ENCODE results near the gene CEP83. TPM values are rescaled to one million over a fixed set of nuclear protein-coding genes. Genes with fewer than 3 reads are reported as not detected.

Gene CEP83
- total RNA-seq, 5 donors from 2014 or later (not counting 1 experiment from before 2014, with no cell fraction given): 12.6 to 17.4 (median 14.6) TPM

- no peak overlapping the region for H3K27ac ChIP-seq (ENCODE audit: low read length)
- no peak for ATAC-seq (replicated peaks in 1 of 4)
- POLR2A ChIA-PET: no interaction called here
Measured at GRCh38 chr12:94435511-94435927, 24.1 kb downstream of the CEP83 start.

GRCh38 chr12:94434171-94434570 lies 25.5 kb downstream of the CEP83 start:
- no peak overlapping the region for H3K4me3 Mint-ChIP-seq
- Histone ChIP-seq H3K4me1 (ENCODE audit: control insufficient read depth in 1 of 2, extremely low read depth in 1 of 2, insufficient read depth in 2 of 2, low read length in 2 of 2) (peaks cover 6 to 8% of the 10 kb centered on the region in 2 experiments), H3K27ac (ENCODE audit: low read length) (no peak overlapping the region), H3K36me3 (ENCODE audit: control insufficient read depth in 2 of 2, extremely low read depth in 1 of 2, insufficient read depth in 1 of 2, low read length in 1 of 2) (no peaks in the 10 kb centered on the region), H3K27me3 (replicated peaks in 1 of 2; ENCODE audit: control insufficient read depth in 2 of 2, extremely low read depth in 1 of 2, insufficient read depth in 2 of 2, low read length in 1 of 2) (no peaks in the 10 kb centered on the region), H3K9me3 (peaks cover 2% of the 10 kb centered on the region), H3K4me3 (ENCODE audit: control insufficient read depth in 1 of 2, extremely low read depth in 1 of 2, low read length in 1 of 2) (no peak overlapping the region)
- no peaks in the 10 kb centered on the region for H3K27me3 Mint-ChIP-seq
- POLR2A ChIA-PET: no interaction called here
- CTCF ChIA-PET: interaction anchor here (0.8 to 1.2 kb wide), 3 partner anchors 286 to 672 kb away, joined by 3 to 9 read pairs (median 3); partner anchors contain the start of gene PLXNC1 (in 1 of the 2)
- ATAC-seq (replicated peaks in 1 of 4) (no peak), DNase-seq (peak in 1 of 35 experiments; percentile 17)
- no CpG with 5 or more reads among the region's 3 CpGs for WGBS (ENCODE audit: insufficient coverage)
- no peak overlapping the region for H3K27ac Mint-ChIP-seq
- H3K9me3 Mint-ChIP-seq: peaks cover 12 to 21% (median 14%) of the 10 kb centered on the region in 3 donors
- H3K36me3 Mint-ChIP-seq: peaks cover 30% of the 10 kb centered on the region
- H3K4me1 Mint-ChIP-seq: peaks cover 15 to 26% (median 22%) of the 10 kb centered on the region in 3 donors

More at GRCh38 chr12:94435511-94435927, 24.1 kb downstream of the CEP83 start:
- H3K27me3 ChIP-seq (replicated peaks in 1 of 2; ENCODE audit: control insufficient read depth in 2 of 2, extremely low read depth in 1 of 2, insufficient read depth in 2 of 2, low read length in 1 of 2): no peaks in the 10 kb centered on the region
- H3K4me1 Mint-ChIP-seq: peaks cover 17 to 35% (median 27%) of the 10 kb centered on the region in 3 donors
- H3K4me3 ChIP-seq (ENCODE audit: control insufficient read depth in 1 of 2, extremely low read depth in 1 of 2, low read length in 1 of 2): peak overlapping the region in 1 of 2 donors; percentile 6
- H3K36me3 Mint-ChIP-seq: peaks cover 33% of the 10 kb centered on the region
- WGBS (ENCODE audit: insufficient coverage): 49% methylated on average over 5 of the region's 5 CpGs
- peaks cover 6 to 8% of the 10 kb centered on the region in 2 experiments for H3K4me1 ChIP-seq (ENCODE audit: control insufficient read depth in 1 of 2, extremely low read depth in 1 of 2, insufficient read depth in 2 of 2, low read length in 2 of 2)
- no peak overlapping the region for H3K27ac Mint-ChIP-seq
- peaks cover 2% of the 10 kb centered on the region for H3K9me3 ChIP-seq
- no peaks in the 10 kb centered on the region for H3K27me3 Mint-ChIP-seq
- DNase-seq: no peak
- CTCF ChIA-PET: interaction anchor here in 1 of 2 donors (0.6 to 0.7 kb wide), 2 partner anchors 170 to 824 kb away, joined by 3 to 4 read pairs; no protein-coding TSS in a partner anchor
- H3K4me3 Mint-ChIP-seq: peak overlapping the region in 1 of 3 donors; percentile 34
- H3K9me3 Mint-ChIP-seq: peaks cover 12 to 22% (median 12%) of the 10 kb centered on the region in 3 donors
- H3K36me3 ChIP-seq (ENCODE audit: control insufficient read depth in 2 of 2, extremely low read depth in 1 of 2, insufficient read depth in 1 of 2, low read length in 1 of 2): no peaks in the 10 kb centered on the region

DNA sequence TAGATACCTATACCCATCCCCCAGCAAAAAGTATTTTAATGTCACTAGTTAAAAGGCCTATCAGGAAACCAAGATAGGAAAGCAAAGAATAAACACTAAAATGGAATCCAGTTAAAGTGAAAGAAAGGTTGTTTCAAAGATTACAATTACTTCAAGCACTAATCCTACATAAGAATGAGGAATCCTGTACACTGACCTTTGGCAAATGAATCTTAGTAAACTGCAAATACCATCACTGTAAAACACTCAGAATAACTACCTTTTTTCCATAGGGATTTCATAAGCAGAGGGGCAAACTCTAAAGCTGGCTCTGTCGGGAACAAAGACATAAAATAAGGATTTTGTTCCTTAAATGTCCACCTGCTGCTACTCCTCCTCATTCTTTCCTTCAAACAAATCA lies 25.9 kb downstream of the CEP83 start:
- H3K4me1 ChIP-seq (ENCODE audit: control insufficient read depth in 1 of 2, extremely low read depth in 1 of 2, insufficient read depth in 2 of 2, low read length in 2 of 2): peaks cover 6 to 8% of the 10 kb centered on the region in 2 experiments
- peaks cover 12 to 26% (median 18%) of the 10 kb centered on the region in 3 donors for H3K4me1 Mint-ChIP-seq
- no CpG with 5 or more reads among the region's 1 CpG for WGBS (ENCODE audit: insufficient coverage)
- CTCF ChIA-PET: interaction anchor here (0.8 to 1.2 kb wide), 3 partner anchors 286 to 672 kb away, joined by 3 to 9 read pairs (median 3); partner anchors contain the start of gene PLXNC1 (in 1 of the 2)
- H3K36me3 ChIP-seq (ENCODE audit: control insufficient read depth in 2 of 2, extremely low read depth in 1 of 2, insufficient read depth in 1 of 2, low read length in 1 of 2): no peaks in the 10 kb centered on the region
- POLR2A ChIA-PET: no interaction called here
- ATAC-seq (replicated peaks in 1 of 4): no peak
- peaks cover 12 to 21% (median 14%) of the 10 kb centered on the region in 3 donors for H3K9me3 Mint-ChIP-seq
- H3K4me3 ChIP-seq (ENCODE audit: control insufficient read depth in 1 of 2, extremely low read depth in 1 of 2, low read length in 1 of 2): no peak overlapping the region
- H3K4me3 Mint-ChIP-seq: no peak overlapping the region
- H3K9me3 ChIP-seq: peaks cover 2% of the 10 kb centered on the region
- peaks cover 26% of the 10 kb centered on the region for H3K36me3 Mint-ChIP-seq
- DNase-seq: no peak
- no peak overlapping the region for H3K27ac ChIP-seq (ENCODE audit: low read length)
- no peaks in the 10 kb centered on the region for H3K27me3 ChIP-seq (replicated peaks in 1 of 2; ENCODE audit: control insufficient read depth in 2 of 2, extremely low read depth in 1 of 2, insufficient read depth in 2 of 2, low read length in 1 of 2)
- no peaks in the 10 kb centered on the region for H3K27me3 Mint-ChIP-seq
- no peak overlapping the region for H3K27ac Mint-ChIP-seq

DNA sequence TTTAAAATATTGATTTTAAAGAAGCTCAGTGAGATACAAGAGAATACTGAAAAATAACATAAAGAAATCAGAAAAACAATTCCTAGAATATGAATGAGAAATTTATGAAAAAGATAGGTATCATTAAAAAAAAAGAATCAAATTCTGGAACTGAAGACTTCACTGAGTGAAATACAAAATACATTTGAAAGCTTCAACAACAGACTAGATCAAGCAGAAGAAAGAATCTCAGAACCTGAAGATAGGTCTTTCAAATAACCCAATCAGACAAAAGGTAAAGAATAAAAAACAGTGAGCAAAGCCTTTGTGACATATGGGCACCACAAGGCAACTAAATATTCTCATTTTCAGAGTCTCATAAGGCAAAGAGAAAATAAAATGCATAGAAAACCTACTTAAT lies 29.4 kb downstream of the CEP83 start:
- Histone ChIP-seq H3K27me3 (replicated peaks in 1 of 2; ENCODE audit: control insufficient read depth in 2 of 2, extremely low read depth in 1 of 2, insufficient read depth in 2 of 2, low read length in 1 of 2) (no peaks in the 10 kb centered on the region), H3K36me3 (ENCODE audit: control insufficient read depth in 2 of 2, extremely low read depth in 1 of 2, insufficient read depth in 1 of 2, low read length in 1 of 2) (peaks cover 0 to 2% of the 10 kb centered on the region in 2 donors), H3K27ac (ENCODE audit: low read length) (no peak overlapping the region), H3K9me3 (peaks cover 2% of the 10 kb centered on the region), H3K4me3 (ENCODE audit: control insufficient read depth in 1 of 2, extremely low read depth in 1 of 2, low read length in 1 of 2) (no peak overlapping the region), H3K4me1 (ENCODE audit: control insufficient read depth in 1 of 2, extremely low read depth in 1 of 2, insufficient read depth in 2 of 2, low read length in 2 of 2) (peaks cover under 1% of the 10 kb centered on the region in 2 experiments)
- CTCF ChIA-PET: interaction anchor here in 1 of 2 donors (1.8 kb wide), 1 partner anchor 295 kb away, joined by 4 read pairs; no protein-coding TSS in a partner anchor
- Mint-ChIP-seq H3K4me3 (no peak overlapping the region), H3K27ac (no peak overlapping the region), H3K4me1 (peaks cover 7 to 20% (median 9%) of the 10 kb centered on the region in 3 donors), H3K36me3 (peaks cover 40% of the 10 kb centered on the region), H3K27me3 (no peaks in the 10 kb centered on the region), H3K9me3 (peaks cover 12 to 27% (median 16%) of the 10 kb centered on the region in 3 donors)
- DNase-seq: no peak
- no peak for ATAC-seq (replicated peaks in 1 of 4)
- POLR2A ChIA-PET: no interaction called here

GRCh38 chr12:94429633-94430032 lies 30.0 kb downstream of the CEP83 start:
- Histone ChIP-seq H3K36me3 (ENCODE audit: control insufficient read depth in 2 of 2, extremely low read depth in 1 of 2, insufficient read depth in 1 of 2, low read length in 1 of 2) (peaks cover 0 to 2% of the 10 kb centered on the region in 2 donors), H3K4me3 (ENCODE audit: control insufficient read depth in 1 of 2, extremely low read depth in 1 of 2, low read length in 1 of 2) (no peak overlapping the region), H3K27ac (ENCODE audit: low read length) (no peak overlapping the region), H3K9me3 (peaks cover 2% of the 10 kb centered on the region), H3K27me3 (replicated peaks in 1 of 2; ENCODE audit: control insufficient read depth in 2 of 2, extremely low read depth in 1 of 2, insufficient read depth in 2 of 2, low read length in 1 of 2) (no peaks in the 10 kb centered on the region), H3K4me1 (ENCODE audit: control insufficient read depth in 1 of 2, extremely low read depth in 1 of 2, insufficient read depth in 2 of 2, low read length in 2 of 2) (no peaks in the 10 kb centered on the region)
- H3K4me1 Mint-ChIP-seq: peaks cover 3 to 17% (median 4%) of the 10 kb centered on the region in 3 donors
- no peak overlapping the region for H3K4me3 Mint-ChIP-seq
- ChIA-PET POLR2A (interaction anchor here in 1 of 2 donors (0.5 kb wide), 1 partner anchor 125 kb away, joined by 3 read pairs; no protein-coding TSS in a partner anchor), CTCF (interaction anchor here in 1 of 2 donors (1.8 kb wide), 1 partner anchor 295 kb away, joined by 4 read pairs; no protein-coding TSS in a partner anchor)
- no peaks in the 10 kb centered on the region for H3K27me3 Mint-ChIP-seq
- H3K27ac Mint-ChIP-seq: no peak overlapping the region
- peaks cover 43% of the 10 kb centered on the region for H3K36me3 Mint-ChIP-seq
- no peak for DNase-seq
- peaks cover 12 to 27% (median 16%) of the 10 kb centered on the region in 3 donors for H3K9me3 Mint-ChIP-seq
- no peak for ATAC-seq (replicated peaks in 1 of 4)

- H3K9me3 Mint-ChIP-seq: peaks cover 12 to 27% (median 16%) of the 10 kb centered on the region in 3 donors
- no peak overlapping the region for H3K27ac Mint-ChIP-seq
- no peaks in the 10 kb centered on the region for H3K27me3 Mint-ChIP-seq
Measured at GRCh38 chr12:94429191-94429590, 30.5 kb downstream of the CEP83 start.

More at GRCh38 chr12:94429191-94429590, 30.5 kb downstream of the CEP83 start:
- 100% methylated on average over 2 of the region's 2 CpGs for WGBS (ENCODE audit: insufficient coverage)
- POLR2A ChIA-PET: no interaction called here
- H3K4me3 Mint-ChIP-seq: no peak overlapping the region
- no peaks in the 10 kb centered on the region for H3K4me1 ChIP-seq (ENCODE audit: control insufficient read depth in 1 of 2, extremely low read depth in 1 of 2, insufficient read depth in 2 of 2, low read length in 2 of 2)
- H3K27ac ChIP-seq (ENCODE audit: low read length): no peak overlapping the region
- H3K27me3 ChIP-seq (replicated peaks in 1 of 2; ENCODE audit: control insufficient read depth in 2 of 2, extremely low read depth in 1 of 2, insufficient read depth in 2 of 2, low read length in 1 of 2): no peaks in the 10 kb centered on the region
- ATAC-seq (replicated peaks in 1 of 4): no peak
- H3K36me3 ChIP-seq (ENCODE audit: control insufficient read depth in 2 of 2, extremely low read depth in 1 of 2, insufficient read depth in 1 of 2, low read length in 1 of 2): peaks cover 0 to 2% of the 10 kb centered on the region in 2 donors
- H3K36me3 Mint-ChIP-seq: peaks cover 47% of the 10 kb centered on the region
- no peak overlapping the region for H3K4me3 ChIP-seq (ENCODE audit: control insufficient read depth in 1 of 2, extremely low read depth in 1 of 2, low read length in 1 of 2)
- peaks cover 2% of the 10 kb centered on the region for H3K9me3 ChIP-seq
- H3K4me1 Mint-ChIP-seq: peaks cover 3 to 17% (median 4%) of the 10 kb centered on the region in 3 donors
- DNase-seq: no peak
- CTCF ChIA-PET: no interaction called here
